Right ventricle myocardium inferior (tissue), 1 donor: ENCODE measurements around the gene NOL12. TPM values are rescaled to one million over a fixed set of nuclear protein-coding genes. Genes with fewer than 3 reads are reported as not detected.
"Not testable (repeated sequence)": the region's sequence is repeated elsewhere in the genome, so short reads cannot be mapped to it uniquely, and the experiment has no call there.

ENCODE experiments used
- ATAC-seq: fragments of 200-7000 bp; cut with Tn5 transposase; one replicate; pipeline ENCODE4 v1.9.1; 2020; ENCODE audit warnings: mild to moderate bottlenecking, moderate library complexity
- DNase-seq: peaks from one replicate; pipeline ENCODE4 v3.0.0; 2021; ENCODE audit errors: missing footprints
- intact Hi-C: fragments of 100-400 bp; cut with DNase I; formaldehyde crosslinking; loops from one replicate; pipeline ENCODE4 v1.11.0; 2022
- total RNA-seq: library from RNA; stranded (reverse); fragmentation: NEBNext Ultra II Directional; extraction: Animal tissue kit (Norgen Biotek cat#: 25700); gene quantifications from one replicate; pipeline ENCODE4 v1.2.1, GENCODE V29; 2021
- donor health status: DM: no; HTN: yes; CAD: no; lungs with severe emphysema.

The NOL12 gene
- total RNA-seq, 1 donor from 2014 or later, result 14.1 TPM

- DNase-seq, result peak; percentile 81
- peak; percentile 35 for ATAC-seq
- intact Hi-C loops, result loop anchor here (1.0 to 5.0 kb wide), 3 partner anchors 18 to 77 kb away; partner anchors contain the start of gene PDXP
Measured at GRCh38 chr22:37675930-37676735, 10.0 kb upstream of the NOL12 start.

DNA sequence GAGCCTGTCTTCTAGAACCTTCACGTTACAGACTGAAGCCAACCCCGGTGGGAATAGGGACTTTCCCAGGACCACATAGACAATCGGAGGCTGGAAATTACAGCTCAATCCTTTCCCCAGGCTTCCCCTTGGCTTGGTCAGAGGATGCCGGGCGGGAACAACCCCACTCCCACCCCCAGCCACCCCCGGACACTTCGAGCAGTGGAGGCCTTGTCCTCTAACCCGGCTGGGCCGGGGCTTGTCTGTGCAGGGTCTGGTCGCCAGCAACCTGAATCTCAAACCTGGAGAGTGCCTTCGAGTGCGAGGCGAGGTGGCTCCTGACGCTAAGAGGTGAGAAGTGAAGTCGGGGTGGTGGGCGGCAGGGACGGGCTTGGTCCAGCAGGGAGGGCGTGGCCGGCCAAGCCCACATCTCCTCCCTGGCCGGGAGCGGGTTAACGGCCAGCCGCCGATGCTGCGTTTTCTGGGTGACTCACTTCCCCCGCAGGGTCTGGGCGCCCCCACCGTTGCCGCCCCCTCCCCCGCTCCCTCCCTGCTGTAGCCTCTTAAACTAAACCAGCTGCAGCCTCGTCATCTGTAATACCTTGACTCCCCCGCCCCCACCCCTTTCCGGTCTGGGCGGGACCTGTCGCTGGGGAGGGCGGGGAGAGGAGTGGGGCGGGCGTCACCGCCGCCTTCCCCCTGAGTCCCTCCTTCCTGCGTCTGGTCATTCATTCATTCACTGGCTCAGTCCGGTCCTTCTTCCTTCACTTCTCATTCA is 9.2 kb upstream of the NOL12 start:
- ATAC-seq (peak; percentile 19), DNase-seq (peak; percentile 93)
- intact Hi-C loops, result loop anchor here (5.0 kb wide), 1 partner anchor 50 kb away; no protein-coding TSS in a partner anchor

DNA sequence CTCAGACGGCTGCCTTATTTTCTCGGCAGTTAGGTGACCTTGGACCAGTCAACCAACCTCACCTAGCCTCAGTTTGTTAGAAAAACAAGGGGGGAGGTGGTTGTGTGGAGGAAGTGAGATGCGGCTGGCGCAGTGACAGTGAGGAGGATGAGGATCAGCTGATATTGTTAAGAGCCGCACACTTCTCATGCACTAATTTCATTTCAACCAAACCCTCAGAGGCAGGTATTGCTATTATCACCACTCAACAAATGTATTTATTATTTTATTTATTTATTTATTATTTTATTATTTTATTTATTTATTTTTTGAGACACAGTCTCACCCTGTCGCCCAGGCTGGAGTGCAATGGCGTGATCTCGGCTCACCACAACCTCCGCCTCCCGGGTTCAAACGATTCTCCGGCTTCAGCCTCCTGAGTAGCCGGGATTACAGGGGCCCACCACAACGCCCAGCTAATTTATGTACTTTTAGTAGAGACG is 8.6 kb upstream of the NOL12 start:
- intact Hi-C loops, result loop anchor here (5.0 kb wide), 1 partner anchor 50 kb away; no protein-coding TSS in a partner anchor
- ATAC-seq, result no peak

GRCh38 chr22:37678372-37678771 is 7.8 kb upstream of the NOL12 start:
- DNase-seq (no peak), ATAC-seq (no peak)
- intact Hi-C loops, result loop anchor here (5.0 kb wide), 1 partner anchor 51 kb away; no protein-coding TSS in a partner anchor

More for the DNA sequence above, 8.6 kb upstream of the NOL12 start:
- DNase-seq, result no peak

DNA sequence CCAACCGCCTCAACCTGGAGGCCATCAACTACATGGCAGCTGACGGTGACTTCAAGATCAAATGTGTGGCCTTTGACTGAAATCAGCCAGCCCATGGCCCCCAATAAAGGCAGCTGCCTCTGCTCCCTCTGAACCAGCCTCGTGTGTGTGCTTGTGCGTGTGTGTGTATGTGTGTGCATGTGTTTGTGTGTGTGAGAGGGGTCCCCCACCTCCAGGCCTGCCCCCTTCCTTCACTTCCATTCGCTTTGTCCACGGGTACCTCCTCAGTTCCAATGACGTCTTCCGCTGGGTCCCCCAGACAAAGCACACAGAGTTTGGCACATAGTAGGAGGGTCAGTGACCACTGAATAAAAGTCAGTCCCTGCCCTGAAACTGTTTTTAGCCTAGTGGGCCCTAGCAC is 6.5 kb upstream of the NOL12 start:
- ATAC-seq, result no peak
- DNase-seq, result no peak
- intact Hi-C loops, result loop anchor here (2.0 to 5.0 kb wide), 3 partner anchors 37 to 142 kb away; no protein-coding TSS in a partner anchor

DNA sequence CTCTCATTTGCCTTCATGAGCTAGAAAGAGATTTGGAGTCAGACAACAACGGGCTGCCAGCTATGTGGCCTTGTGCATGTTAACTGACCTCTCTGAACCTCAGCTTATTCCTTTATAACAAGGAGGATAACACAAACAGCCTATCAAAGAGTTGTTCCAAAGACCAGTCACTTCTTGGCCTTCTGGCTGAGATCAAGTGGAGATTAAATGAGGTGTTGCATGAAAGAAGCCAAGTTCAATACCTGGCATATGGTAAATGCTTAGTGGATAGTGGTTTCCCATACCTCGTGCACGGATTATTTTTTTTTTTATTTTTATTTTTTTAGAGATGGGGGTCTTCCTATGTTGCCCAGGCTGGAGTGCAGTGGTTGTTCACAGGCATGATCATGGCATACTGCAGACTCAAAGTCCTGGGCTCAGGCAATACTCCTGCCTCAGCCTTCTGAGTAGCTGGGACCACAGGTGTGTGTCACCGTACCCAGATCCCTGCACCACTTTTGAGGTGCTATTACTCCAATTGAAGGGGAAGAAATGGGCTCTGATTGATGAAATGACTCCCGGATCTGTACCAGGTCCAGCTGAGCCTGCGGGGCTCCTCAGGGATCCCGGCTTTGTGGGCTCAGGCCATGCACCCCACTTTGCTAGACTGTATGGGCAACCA is 5.8 kb upstream of the NOL12 start:
- DNase-seq (no peak), ATAC-seq (no peak)
- intact Hi-C loops, result loop anchor here (2.0 to 5.0 kb wide), 2 partner anchors 38 to 143 kb away; no protein-coding TSS in a partner anchor

- intact Hi-C loops, result loop anchor here (2.0 to 5.0 kb wide), 2 partner anchors 38 to 144 kb away; no protein-coding TSS in a partner anchor
- no peak for ATAC-seq
- no peak for DNase-seq
Measured at GRCh38 chr22:37681001-37681424, 5.1 kb upstream of the NOL12 start.

- DNase-seq (peak; percentile 85), ATAC-seq (peak; percentile 45)
- intact Hi-C loops, result loop anchor here (2.0 to 5.0 kb wide), 2 partner anchors 39 to 144 kb away; no protein-coding TSS in a partner anchor
Measured at GRCh38 chr22:37681556-37682049, 4.5 kb upstream of the NOL12 start.

DNA sequence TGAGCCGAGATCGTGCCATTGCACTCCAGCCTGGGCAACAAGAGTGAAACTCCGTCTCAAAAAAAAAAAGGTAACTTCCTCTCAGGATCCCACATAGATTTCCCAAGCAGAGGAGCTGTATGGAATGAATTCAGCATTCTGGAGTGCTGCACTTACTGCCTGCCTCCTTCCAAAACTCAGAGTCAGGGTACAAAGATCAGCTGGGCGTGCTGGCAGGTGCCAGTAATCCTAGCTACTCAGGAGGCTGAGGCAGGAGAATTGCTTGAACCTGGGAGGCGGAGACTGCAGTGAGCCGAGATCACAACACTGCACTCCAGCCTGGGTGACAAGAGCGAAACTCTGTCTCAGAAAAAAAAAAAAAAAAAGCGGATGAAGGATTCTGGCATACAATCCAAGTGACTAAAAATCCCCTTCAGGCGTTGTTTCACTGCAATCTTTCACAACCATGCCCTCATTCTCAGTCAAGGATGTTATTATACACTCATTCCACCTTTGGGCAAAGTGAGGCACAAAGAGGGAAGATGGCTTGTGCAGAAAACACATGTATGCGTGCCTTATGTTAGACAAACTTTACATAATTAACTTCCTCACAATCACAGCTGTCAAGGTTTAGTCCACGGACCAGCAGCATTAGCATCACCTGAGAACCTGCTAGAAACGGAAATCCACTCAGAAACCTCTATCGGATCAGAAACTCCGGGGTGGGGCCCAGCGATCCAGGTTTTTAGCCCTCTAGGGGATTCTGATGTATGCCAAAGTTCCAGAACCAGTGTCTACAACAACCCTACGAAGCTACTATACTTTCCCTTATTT is 1.1 kb upstream of the NOL12 start:
- intact Hi-C loops, result loop anchor here (5.0 kb wide), 2 partner anchors 62 to 148 kb away; no protein-coding TSS in a partner anchor
- DNase-seq (no peak), ATAC-seq (no peak)

DNA sequence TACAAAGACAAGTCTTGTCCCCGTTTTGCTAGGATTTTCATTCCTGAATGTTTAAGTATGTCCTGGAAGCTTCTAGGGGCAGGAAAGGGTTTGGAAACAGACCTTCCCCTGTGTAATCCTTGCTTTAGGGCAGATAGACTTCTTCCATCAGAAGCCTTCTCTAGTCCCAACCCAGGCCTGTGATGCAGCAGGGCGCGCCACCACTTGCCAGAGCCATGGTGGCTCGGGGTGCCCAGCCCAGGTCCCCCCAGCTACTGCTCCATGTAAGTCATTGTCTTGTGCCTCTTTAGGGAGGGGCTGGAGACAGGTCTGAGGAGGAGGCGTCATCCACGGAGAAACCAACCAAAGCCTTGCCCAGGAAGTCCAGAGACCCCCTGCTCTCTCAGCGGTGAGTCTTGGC is 4.3 kb downstream of the NOL12 start:
- intact Hi-C loops, result no loop called here
- DNase-seq, result no peak
- no peak for ATAC-seq

GRCh38 chr22:37690901-37691504 is 4.9 kb downstream of the NOL12 start:
- intact Hi-C loops, result no loop called here
- DNase-seq (no peak), ATAC-seq (no peak)

DNA sequence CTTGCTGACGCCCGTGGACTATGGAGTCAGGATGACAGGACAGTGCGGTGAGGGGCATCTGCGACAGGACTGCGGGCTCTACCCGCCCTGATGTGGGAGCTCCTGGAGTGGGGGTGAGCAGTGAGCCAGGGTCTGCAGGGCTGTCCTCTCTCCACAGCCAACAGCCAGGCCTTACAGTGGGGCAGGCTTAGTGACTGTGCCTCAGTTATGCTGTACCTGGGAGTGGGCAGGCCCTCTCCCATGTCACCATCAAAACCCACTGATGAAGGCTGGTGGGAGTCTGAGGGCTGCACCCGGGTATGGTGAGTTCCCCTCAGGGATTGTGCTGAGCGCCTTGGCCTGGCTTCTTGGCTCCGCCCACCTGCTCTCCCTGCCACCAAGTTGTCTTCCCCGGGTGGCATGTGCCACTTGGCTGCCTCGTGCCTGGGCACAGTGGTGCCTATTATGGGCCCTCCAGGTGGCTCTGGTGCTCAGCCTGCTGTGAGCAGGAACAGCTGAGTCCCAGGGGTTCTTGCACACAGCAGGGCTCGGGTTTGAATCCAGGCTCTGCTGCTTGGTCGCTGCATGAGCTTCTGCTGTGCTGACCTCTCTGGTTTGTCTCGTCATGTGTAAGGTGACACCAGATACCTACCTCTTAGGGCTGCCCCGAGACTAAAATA is 6.6 kb downstream of the NOL12 start:
- intact Hi-C loops, result no loop called here
- no peak for ATAC-seq
- no peak for DNase-seq

DNA sequence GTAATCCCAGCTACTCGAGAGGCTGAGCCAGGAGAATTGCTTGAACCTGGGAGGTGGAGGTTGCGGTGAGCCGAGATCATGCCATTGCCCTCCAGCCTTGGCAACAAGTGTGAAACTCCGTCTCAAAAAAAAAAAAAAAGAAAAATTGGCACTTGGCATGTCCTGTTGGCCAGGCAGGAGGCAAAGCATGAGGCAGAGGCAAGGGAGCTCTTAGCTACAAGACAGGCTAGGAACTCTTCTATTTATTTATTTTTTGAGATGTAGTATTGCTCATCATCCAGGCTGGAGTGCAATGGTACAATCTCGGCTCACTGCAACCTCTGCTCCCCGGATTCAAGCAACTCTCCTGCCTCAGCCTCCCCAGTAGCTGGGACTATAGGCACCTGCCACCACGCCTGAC is 8.0 kb downstream of the NOL12 start:
- ATAC-seq, intact Hi-C loops, DNase-seq: not testable (repeated sequence)

GRCh38 chr22:37696260-37696656 is 10.1 kb downstream of the NOL12 start:
- DNase-seq, ATAC-seq, intact Hi-C loops: not testable (repeated sequence)

- intact Hi-C loops, result no loop called here
- peak; percentile 99 for ATAC-seq
- peak; percentile 98 for DNase-seq
Measured at GRCh38 chr22:37696657-37697537, 10.8 kb downstream of the NOL12 start, which contains the start of gene TRIOBP. TRIOBP (plus strand) TSS chr22:37697048; CDS start chr22:37701366, 4,318 bp downstream.

DNA sequence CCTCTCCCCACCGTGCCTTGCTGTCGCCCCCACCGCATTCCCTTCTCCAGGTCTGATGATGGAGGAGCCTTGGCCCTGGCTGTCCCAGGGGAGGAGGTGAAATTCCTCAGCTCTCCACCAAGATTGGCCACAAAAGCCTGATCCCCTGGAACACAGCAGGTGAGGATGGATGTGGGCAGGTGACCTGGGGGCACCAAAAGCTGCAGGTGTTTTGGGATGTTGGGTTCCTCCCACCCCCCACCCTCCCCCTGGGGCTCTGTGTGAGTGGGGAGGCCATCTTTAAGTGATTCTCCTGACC is 11.3 kb downstream of the NOL12 start:
- no peak for ATAC-seq
- DNase-seq, result no peak
- intact Hi-C loops, result no loop called here
